Activated naive CD4-positive, alpha-beta T cell treated with anti-CD3 and anti-CD28 coated beads, Interleukin-2, amount 50 U/mL, for 24 hours (primary cell): Measurements from ENCODE around the gene PGBD5.

Source experiments
- H3K27ac Mint-ChIP-seq: one replicate; pipeline ENCODE4 v1.8.0; 2021; ENCODE audit warnings: mild to moderate bottlenecking, mixed read lengths
- H3K27me3 Mint-ChIP-seq: one replicate; pipeline ENCODE4 v1.8.0; 2021; ENCODE audit warnings: mixed read lengths
- H3K36me3 Mint-ChIP-seq: one replicate; pipeline ENCODE4 v1.8.0; 2021; ENCODE audit warnings: mixed read lengths
- H3K4me1 Mint-ChIP-seq: one replicate; pipeline ENCODE4 v1.8.0; 2021; ENCODE audit warnings: mixed read lengths
- H3K4me3 Mint-ChIP-seq: one replicate; pipeline ENCODE4 v1.8.0; 2021; ENCODE audit warnings: mild to moderate bottlenecking, mixed read lengths
- H3K9me3 Mint-ChIP-seq: one replicate; pipeline ENCODE4 v1.8.0; 2021; ENCODE audit warnings: mixed read lengths

PGBD5 gene

DNA sequence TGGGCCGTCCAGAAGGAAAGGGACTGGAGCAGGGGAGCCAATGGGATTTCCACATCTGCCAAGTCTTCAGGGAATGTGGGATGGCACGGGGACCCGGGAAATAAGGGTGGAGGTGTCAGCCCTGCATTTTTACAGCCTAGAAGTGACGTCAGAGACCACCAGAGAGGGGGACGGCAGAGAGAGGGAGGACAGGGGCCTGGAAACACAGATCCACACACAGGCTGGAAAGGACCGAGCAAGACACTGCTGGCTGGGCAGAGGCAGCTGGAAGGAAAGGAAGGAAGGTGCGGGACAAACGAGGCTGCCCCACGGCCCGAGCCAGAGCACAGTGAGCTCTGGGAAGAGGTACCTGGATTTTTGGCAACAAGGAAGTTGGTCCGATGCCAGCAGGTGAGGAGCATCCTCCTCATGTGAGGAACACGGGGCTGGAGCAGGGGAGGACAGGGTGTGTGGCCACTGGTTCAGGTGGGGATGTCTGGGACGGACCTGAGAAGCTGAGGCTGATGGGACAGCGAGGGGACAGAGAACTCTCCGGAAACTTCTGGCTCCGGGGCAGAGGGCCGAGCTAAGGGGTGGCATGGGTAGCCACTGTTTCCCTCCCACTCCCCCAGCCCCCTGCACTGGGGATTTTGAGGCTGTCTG, 138.3 kb downstream of the PGBD5 start:
- no peak overlapping the region for H3K27ac Mint-ChIP-seq
- no peak overlapping the region for H3K4me3 Mint-ChIP-seq

DNA sequence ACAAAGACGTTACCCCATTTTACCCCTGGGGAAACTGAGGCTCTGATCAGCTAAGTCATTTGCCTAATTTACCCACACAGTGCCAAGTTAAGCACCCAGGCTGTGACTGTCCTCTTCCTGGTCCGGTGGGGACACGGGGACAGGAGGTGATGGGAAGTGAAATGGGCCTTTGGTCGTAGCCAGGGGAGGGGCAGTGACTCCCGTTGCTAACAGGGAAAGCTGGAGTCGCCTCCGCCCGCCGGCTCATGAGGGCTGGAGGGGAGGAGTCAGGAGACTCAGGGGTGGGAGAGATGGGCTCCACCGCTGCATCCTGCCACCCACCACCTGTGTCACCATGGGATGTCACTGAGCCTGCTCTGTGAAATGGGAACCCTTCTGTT, 139.3 kb downstream of the PGBD5 start:
- H3K9me3 Mint-ChIP-seq = no peaks in the 10 kb centered on the region
- no peaks in the 10 kb centered on the region for H3K36me3 Mint-ChIP-seq
- peaks cover 3% of the 10 kb centered on the region for H3K27me3 Mint-ChIP-seq
- H3K4me1 Mint-ChIP-seq = peaks cover 5% of the 10 kb centered on the region
- no peak overlapping the region for H3K27ac Mint-ChIP-seq
- H3K4me3 Mint-ChIP-seq = no peak overlapping the region

More for the DNA sequence above, 138.3 kb downstream of the PGBD5 start:
- Mint-ChIP-seq H3K36me3 (no peaks in the 10 kb centered on the region), H3K9me3 (no peaks in the 10 kb centered on the region), H3K4me1 (no peaks in the 10 kb centered on the region), H3K27me3 (peaks cover 6% of the 10 kb centered on the region)

DNA sequence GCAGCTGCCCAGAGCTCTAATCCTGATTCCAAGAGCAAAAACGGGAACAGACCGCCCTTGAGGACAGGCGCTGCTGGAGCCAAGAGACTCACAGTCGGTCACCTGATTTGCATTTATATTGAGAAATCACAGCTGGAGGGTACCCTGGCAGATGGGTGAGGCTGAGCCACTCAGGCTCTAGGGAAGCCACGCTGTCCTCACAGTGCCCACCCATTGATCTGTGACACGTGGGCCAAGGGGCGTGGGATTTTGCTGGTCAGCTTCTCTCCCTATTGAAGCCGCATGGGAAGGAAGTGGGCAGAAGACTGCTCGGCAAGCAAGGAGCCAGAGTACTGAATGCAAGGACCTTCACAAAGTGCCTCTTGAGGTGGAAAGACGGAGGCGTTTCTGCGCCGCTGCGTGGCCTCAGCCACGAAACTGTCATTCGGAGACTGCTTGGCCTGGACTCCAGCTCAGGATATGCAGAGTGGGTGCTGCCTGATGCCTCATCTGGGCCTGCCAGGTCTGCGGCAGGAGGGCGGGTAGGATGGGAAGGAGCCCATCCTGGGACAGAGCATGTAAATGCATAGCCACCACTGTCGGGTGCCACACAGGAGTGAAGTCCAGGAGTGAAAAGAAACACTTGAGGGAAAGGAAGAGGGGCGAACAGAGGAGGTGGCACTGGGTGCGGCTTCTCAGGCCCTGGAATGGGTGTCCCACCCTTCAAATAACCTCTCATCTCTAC, 139.8 kb downstream of the PGBD5 start:
- Mint-ChIP-seq H3K27ac (peak overlapping the region; percentile 8), H3K4me3 (no peak overlapping the region), H3K9me3 (no peaks in the 10 kb centered on the region), H3K4me1 (peaks cover 9% of the 10 kb centered on the region), H3K36me3 (no peaks in the 10 kb centered on the region), H3K27me3 (peaks cover 2% of the 10 kb centered on the region)

DNA sequence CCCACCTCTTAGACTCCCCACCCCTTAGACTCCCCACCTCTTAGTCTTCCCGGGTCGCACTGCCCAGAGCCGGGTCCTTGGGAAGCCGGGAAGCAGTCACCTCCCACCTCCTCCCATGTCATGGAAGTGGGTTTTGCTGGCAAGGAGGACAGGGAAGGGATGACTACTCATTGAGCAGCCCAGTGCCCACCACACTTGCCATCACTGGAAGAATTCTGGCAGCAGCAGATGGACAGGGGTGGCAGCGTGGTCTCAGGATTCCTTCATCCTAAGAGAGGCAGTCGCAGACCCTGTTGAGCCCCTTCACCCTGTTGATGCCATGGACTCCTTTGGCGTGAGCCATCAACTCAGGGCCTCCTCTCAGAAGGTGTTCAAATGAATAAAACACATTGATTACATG, 140.8 kb downstream of the PGBD5 start:
- no peak overlapping the region for H3K4me3 Mint-ChIP-seq
- no peaks in the 10 kb centered on the region for H3K9me3 Mint-ChIP-seq
- H3K27ac Mint-ChIP-seq = no peak overlapping the region
- peaks cover 2% of the 10 kb centered on the region for H3K27me3 Mint-ChIP-seq
- H3K36me3 Mint-ChIP-seq = no peaks in the 10 kb centered on the region
- H3K4me1 Mint-ChIP-seq = peaks cover 9% of the 10 kb centered on the region

DNA sequence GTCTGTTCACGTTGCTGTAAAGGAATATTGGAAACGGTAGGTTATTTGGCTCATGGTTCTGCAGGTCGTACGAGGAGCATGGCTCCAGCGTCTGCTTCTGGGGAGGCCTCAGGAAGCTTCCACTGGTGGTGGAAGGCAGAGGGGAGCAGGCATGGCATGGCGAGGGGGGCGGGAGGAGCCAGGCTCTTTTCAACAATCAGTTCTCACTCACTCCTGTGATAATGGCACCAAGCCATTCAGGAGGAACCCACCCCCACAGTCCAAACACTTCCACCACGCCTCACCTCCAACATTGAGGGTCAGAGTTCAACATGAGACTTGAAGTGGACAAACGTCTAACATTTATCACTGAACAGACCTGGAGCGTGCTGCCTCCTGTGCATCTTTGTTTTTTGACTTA, 141.2 kb downstream of the PGBD5 start:
- Mint-ChIP-seq H3K36me3 (no peaks in the 10 kb centered on the region), H3K4me1 (peaks cover 9% of the 10 kb centered on the region), H3K27ac (peak overlapping the region; percentile 4), H3K27me3 (no peaks in the 10 kb centered on the region), H3K4me3 (no peak overlapping the region), H3K9me3 (no peaks in the 10 kb centered on the region)

DNA sequence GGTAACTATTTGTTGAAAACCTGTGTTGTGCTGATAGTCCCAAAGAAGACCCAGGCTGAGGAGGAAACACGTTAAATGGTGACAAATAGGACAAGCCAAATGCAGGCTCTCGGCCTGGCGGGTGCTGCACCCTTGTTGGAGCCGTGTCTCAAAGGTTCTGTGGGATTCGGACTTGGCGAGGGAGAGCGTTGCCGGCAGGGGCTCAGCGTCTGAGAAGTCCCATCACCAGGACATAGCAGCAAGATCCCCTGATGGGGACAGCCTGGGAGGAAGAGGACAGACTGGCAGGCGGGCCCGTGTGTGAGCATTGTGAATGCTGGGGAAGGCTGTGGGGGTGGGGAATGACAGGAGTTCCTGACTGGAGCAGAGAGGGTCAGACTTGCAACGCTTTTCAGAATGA, 142.5 kb downstream of the PGBD5 start:
- Mint-ChIP-seq H3K27ac (peak overlapping the region; percentile 35), H3K4me1 (peaks cover 12% of the 10 kb centered on the region), H3K27me3 (no peaks in the 10 kb centered on the region), H3K9me3 (no peaks in the 10 kb centered on the region), H3K4me3 (no peak overlapping the region), H3K36me3 (peaks cover 1% of the 10 kb centered on the region)

DNA sequence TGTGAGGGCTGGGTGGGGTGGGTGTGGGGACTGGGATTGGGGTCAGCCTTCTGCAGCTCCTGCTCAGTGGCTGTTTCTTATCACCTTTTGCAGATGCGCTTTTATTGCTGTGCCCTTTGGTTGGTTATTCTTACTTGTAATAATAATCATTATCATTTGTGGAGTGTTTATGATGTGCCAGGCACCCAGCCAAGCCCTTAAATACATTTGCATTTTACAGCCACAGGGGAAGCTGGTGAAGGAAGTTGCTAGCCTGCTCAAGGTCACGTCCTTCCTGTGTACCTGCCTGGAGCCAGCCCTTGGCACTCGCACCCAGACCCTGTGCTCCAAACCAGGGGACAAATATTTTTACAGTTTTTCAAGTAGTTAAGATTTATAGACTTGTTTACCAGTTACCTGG, 144.0 kb downstream of the PGBD5 start:
- Mint-ChIP-seq H3K4me3 (no peak overlapping the region), H3K27me3 (no peaks in the 10 kb centered on the region), H3K36me3 (peaks cover 3% of the 10 kb centered on the region), H3K27ac (no peak overlapping the region), H3K9me3 (no peaks in the 10 kb centered on the region), H3K4me1 (peaks cover 20% of the 10 kb centered on the region)

DNA sequence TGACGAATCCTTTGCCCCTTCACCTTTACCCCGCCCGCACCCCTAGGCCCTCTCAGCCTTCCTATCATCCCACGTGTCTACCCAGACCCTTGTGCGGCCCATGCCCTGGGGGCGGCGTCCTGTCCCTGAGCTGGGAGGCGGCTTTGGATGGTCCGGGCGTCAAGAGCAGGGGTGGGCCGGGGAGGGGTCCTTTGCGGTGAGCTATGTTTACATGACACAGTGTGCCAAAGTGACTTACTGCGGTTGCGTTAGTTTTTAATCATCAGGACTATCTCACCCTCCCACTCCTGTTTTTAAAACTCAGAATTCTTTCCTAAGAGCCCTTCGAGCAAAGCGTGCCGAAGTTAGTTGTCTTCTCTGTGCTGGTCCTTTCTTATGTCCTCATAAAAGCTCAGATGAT, 144.6 kb downstream of the PGBD5 start:
- no peak overlapping the region for H3K4me3 Mint-ChIP-seq
- H3K36me3 Mint-ChIP-seq = peaks cover 3% of the 10 kb centered on the region

DNA sequence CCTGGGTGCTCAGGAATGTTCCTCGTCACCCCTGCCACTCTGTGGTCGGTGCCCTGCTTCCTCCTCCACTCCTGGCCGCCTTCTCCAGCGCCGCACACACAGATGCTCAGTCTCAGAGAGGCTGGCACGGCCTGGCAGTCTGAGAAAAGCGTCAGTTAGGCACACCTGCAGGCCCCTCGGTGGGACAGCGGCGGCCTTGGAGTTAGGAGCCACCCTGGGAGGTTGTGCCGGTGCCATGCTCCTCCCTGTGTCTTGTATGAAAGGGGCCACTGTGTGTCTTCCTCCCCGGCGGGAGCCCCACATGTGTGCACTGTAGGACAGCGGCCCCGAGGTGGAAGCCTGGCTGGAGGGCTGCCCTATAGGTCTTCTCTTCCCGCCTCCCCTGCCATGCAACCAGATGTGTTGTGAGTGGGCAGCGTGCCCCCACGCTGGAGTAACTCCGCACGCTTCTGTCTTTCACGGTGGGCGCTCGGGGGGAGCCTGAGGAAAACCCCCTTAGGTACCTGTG, 145.2 kb downstream of the PGBD5 start:
- peaks cover 22% of the 10 kb centered on the region for H3K4me1 Mint-ChIP-seq
- H3K27ac Mint-ChIP-seq = peak overlapping the region; percentile 77
- no peaks in the 10 kb centered on the region for H3K27me3 Mint-ChIP-seq
- H3K9me3 Mint-ChIP-seq = no peaks in the 10 kb centered on the region
- H3K4me3 Mint-ChIP-seq = no peak overlapping the region
- peaks cover 3% of the 10 kb centered on the region for H3K36me3 Mint-ChIP-seq

More for the DNA sequence above, 144.6 kb downstream of the PGBD5 start:
- H3K27ac Mint-ChIP-seq = no peak overlapping the region
- peaks cover 22% of the 10 kb centered on the region for H3K4me1 Mint-ChIP-seq
- no peaks in the 10 kb centered on the region for H3K27me3 Mint-ChIP-seq
- no peaks in the 10 kb centered on the region for H3K9me3 Mint-ChIP-seq

DNA sequence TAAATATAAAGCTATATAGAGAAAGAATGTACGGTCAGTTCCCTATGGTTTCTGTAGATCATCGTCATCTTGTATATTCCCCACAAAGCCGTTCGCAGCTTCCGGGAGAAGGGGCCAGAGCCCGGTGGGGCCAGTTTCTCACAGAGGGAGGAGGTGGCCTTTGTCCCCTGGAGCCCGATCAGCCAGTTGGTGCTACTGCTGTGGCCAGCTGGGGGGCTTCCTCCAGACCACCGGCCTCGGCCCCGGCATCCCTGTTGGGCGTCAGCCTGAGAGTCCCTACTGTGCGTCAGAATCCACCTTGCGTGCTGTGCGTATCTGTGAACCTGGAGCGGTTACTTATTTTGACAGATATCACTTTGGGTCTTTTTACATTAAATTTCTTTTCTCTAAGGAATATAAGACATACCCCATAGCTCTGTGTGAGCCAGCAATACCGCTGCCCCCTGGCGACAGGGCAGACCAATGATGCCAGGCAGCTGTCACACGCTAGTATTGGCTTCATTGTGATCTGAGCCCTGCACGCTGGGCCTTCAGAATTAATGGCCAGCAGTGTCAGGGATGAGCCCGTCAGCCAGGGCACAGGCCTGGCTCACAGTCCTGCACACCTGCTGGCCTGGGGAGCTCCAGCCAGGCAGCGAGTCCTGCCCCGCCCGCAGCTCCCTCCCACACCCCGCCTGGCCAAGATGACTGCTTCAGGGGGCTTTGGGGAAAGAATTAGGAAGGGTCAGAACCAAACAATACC, 145.9 kb downstream of the PGBD5 start:
- H3K27ac Mint-ChIP-seq = peak overlapping the region; percentile 17

DNA sequence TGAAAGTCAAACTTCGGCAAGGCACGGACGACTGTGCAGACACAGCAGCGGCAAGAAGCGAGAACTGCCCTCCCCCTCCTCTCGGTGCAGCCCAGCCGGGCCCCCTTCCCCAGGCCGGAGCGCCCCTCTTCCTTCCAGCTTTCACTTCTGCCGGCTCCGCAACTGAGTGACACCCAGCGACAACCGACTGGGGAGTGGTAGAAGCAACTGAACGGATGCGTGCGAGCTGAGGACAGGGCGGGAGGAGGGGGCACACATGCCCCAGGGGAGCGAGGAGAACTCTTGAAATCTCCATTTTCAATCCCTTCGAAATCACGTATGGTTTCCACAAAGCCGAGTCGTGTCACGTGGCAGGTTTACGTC, 146.6 kb downstream of the PGBD5 start:
- no peak overlapping the region for H3K4me3 Mint-ChIP-seq
- H3K9me3 Mint-ChIP-seq = no peaks in the 10 kb centered on the region
- peaks cover 22% of the 10 kb centered on the region for H3K4me1 Mint-ChIP-seq
- H3K27me3 Mint-ChIP-seq = no peaks in the 10 kb centered on the region
- H3K36me3 Mint-ChIP-seq = peaks cover 3% of the 10 kb centered on the region
- no peak overlapping the region for H3K27ac Mint-ChIP-seq

More for the DNA sequence above, 145.9 kb downstream of the PGBD5 start:
- Mint-ChIP-seq H3K27me3 (no peaks in the 10 kb centered on the region), H3K9me3 (no peaks in the 10 kb centered on the region), H3K4me1 (peaks cover 22% of the 10 kb centered on the region), H3K4me3 (no peak overlapping the region), H3K36me3 (peaks cover 3% of the 10 kb centered on the region)

DNA sequence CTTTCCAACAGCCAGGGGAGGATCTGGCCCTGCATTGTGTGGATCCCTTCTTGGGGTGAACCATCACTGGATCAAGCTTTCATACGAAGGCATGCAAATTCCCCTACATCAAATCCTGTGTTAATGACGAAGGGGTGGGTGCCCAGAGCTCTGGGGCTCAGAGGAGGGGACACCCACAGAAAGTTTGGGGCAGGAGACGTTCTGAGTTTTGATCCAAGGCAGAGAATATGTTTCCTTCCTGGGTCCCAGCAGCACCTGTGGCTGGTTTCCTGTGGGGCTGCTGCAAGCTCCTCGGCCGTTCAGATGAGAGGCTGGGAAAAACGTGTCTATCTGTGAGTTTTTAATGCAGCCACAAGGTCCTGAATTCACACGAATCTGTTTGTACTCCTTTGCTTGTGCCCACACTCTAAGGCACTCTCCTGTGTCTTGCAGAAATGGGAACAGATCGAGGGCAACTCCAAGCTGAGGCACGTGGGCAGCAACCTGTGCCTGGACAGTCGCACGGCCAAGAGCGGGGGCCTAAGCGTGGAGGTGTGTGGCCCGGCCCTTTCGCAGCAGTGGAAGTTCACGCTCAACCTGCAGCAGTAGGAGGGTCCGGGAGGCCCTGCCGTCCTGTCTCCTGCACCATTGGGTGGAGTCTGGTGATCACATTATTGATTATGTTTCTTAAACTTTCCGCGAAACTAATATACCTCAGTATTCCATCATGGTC, 147.1 kb downstream of the PGBD5 start:
- Mint-ChIP-seq H3K36me3 (peaks cover 3% of the 10 kb centered on the region), H3K27me3 (no peaks in the 10 kb centered on the region), H3K4me1 (peaks cover 26% of the 10 kb centered on the region), H3K9me3 (no peaks in the 10 kb centered on the region), H3K4me3 (no peak overlapping the region), H3K27ac (no peak overlapping the region)

DNA sequence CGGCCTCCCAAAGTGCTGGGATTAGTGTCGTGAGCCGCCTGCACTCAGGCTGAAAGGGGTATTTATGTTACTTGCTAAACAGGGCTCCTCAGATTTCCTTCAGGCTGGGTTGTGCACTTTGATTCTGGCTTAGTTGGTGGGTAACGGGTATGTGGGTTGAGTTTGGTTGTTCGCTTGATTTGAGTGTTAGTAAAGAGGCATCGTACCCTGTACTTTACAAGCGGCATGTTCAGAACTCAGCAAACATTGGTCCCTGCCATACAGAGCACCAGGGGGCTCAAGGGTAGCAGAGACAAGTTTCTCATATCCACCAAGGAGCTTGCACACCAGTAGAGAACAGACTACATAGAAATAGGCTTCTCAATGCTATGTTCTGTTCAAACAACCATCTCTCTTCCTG, 147.8 kb downstream of the PGBD5 start:
- Mint-ChIP-seq H3K27ac (no peak overlapping the region), H3K27me3 (no peaks in the 10 kb centered on the region), H3K4me3 (no peak overlapping the region), H3K4me1 (peaks cover 30% of the 10 kb centered on the region), H3K36me3 (peaks cover 3% of the 10 kb centered on the region), H3K9me3 (no peaks in the 10 kb centered on the region)

DNA sequence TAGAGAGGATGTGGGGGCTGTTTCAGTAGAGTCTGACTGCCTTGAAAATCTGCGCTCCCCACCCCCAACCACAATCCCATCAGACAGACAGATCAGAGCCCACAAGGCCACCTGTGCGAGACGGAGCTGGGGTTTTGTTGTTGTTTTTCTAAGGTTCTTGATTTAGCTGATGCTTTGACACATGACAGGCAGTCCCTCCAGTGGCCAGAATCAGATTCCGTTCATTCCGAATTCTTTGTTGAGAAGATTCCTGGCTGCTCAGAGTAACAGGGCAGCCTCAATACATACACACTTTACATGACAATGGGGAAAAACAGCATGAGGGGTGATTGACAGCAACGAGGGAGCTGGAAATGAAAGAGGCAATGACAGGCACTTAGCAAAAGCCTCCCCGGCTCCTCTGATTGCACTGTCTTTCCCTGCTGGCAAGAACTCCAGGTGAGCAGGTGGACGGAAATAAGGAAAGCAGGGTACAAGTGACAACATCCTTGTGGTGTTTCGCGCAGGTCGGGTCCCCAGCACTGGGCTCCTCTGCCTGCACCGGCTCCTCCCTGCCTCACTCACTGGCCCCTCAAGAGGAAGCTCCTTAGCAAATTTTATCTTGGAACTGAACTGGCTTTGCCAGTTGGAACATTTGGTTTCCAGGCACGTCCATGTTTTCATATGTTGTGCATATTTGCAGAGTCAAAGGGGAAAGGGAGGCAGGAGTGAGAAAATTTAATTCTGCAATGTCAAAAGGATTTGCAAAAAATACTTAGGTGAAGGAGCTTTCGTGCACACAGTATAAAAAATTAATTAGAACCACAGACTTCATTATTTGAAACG, 148.7 kb downstream of the PGBD5 start:
- Mint-ChIP-seq H3K4me1 (peaks cover 39% of the 10 kb centered on the region), H3K36me3 (peaks cover 3% of the 10 kb centered on the region), H3K27me3 (no peaks in the 10 kb centered on the region), H3K9me3 (no peaks in the 10 kb centered on the region), H3K27ac (peak overlapping the region; percentile 47), H3K4me3 (no peak overlapping the region)

DNA sequence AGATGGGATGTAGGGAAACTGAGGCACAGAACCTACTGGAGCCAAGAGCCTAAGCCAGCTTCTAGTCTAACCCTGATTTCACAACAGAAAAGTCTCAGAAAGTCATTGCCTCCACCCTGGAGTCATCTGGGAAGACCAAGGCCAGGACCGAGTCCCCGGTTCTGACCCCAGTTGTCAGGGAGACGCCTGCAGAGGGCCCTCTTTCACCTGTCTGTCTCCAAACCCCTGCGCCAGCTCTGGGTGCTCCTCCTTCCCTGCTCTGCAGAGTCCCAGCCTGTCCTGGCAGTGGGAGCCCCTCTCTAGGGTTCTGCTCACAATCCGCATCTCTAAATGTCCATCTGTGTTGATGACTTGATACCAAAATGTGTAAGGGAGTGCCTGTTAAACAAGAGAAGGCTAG, 149.7 kb downstream of the PGBD5 start:
- no peak overlapping the region for H3K4me3 Mint-ChIP-seq

More for the DNA sequence above, 149.7 kb downstream of the PGBD5 start:
- H3K4me1 Mint-ChIP-seq = peaks cover 32% of the 10 kb centered on the region
- H3K9me3 Mint-ChIP-seq = no peaks in the 10 kb centered on the region
- no peaks in the 10 kb centered on the region for H3K27me3 Mint-ChIP-seq
- H3K36me3 Mint-ChIP-seq = peaks cover 4% of the 10 kb centered on the region
- no peak overlapping the region for H3K27ac Mint-ChIP-seq
